GM23338 (cell line): ENCODE data around the gene ENPP1. TPM values are rescaled to one million over a fixed set of nuclear protein-coding genes. Genes with fewer than 3 reads are reported as not detected.
A peak's percentile ranks its signal among the peaks of the same experiment; 100 is the strongest.

Source experiments
- CREB1 ChIP-seq: fragments of 250-450 bp; sonication (Bioruptor Pico); IDR thresholded peaks from 2 replicates; pipeline ENCODE4 v1.5.0; 2020; ENCODE audit warnings: low read depth, mild to moderate bottlenecking, moderate library complexity
- NANOG ChIP-seq: IDR thresholded peaks from 2 replicates; pipeline ENCODE4 v1.6.1; 2016; ENCODE audit warnings: antibody characterized with exemption, borderline replicate concordance
- STAT1 ChIP-seq: IDR thresholded peaks from one replicate; pipeline ENCODE4 v1.6.1; 2016; ENCODE audit warnings: antibody characterized with exemption; ENCODE audit not compliant: unreplicated experiment
- ZNF114 ChIP-seq: fragments of 250-450 bp; sonication (Bioruptor Pico); IDR thresholded peaks from 2 replicates; pipeline ENCODE4 v1.5.0; 2020; ENCODE audit warnings: mild to moderate bottlenecking, moderate library complexity
- ZNF331 ChIP-seq: fragments of 250-450 bp; sonication (Bioruptor Pico); IDR thresholded peaks from 2 replicates; pipeline ENCODE4 v1.5.0; 2020; ENCODE audit warnings: low read depth, mild to moderate bottlenecking, moderate library complexity
- polyA plus RNA-seq: library from polyadenylated mRNA; unstranded; fragments of >200 nt; fragmentation: Nextera tagmentation; extraction: Ambion mirVana; gene quantifications from 2 replicates; pipeline ENCODE4 v1.2.1, GENCODE V29; 2016
- total RNA-seq: library from RNA; depleted of rRNA; stranded (reverse); fragments of >200 nt; shearing (Covaris generic); gene quantifications from 2 replicates; pipeline ENCODE4 v1.2.3, GENCODE V29; 2014
- TF ChIP-seq, protein P1 (sequence below): fragments of 250-450 bp; sonication (Bioruptor Pico); IDR thresholded peaks from 2 replicates; pipeline ENCODE4 v1.5.0; 2020; ENCODE audit warnings: mild to moderate bottlenecking, moderate library complexity
- TF ChIP-seq, protein P2 (sequence below), 2 experiments: fragments of 200-600 bp in 1 of 2; sonication (generic) in 1 of 2; conservative IDR thresholded peaks; 2 replicates each; pipeline versions ENCODE4 v1.5.1 to v1.6.1; 2016 to 2017; ENCODE audit warnings: antibody characterized with exemption in 2 of 2, low read depth in 2 of 2, mild to moderate bottlenecking in 2 of 2, moderate library complexity in 1 of 2
- TF ChIP-seq, protein P3 (sequence below): IDR thresholded peaks from 2 replicates; pipeline ENCODE4 v1.6.1; 2016; ENCODE audit warnings: antibody characterized with exemption

The ENPP1 gene
- total and polyA plus RNA-seq, 2 experiments from 2014 or later: 17.3 to 46.9 TPM

DNA sequence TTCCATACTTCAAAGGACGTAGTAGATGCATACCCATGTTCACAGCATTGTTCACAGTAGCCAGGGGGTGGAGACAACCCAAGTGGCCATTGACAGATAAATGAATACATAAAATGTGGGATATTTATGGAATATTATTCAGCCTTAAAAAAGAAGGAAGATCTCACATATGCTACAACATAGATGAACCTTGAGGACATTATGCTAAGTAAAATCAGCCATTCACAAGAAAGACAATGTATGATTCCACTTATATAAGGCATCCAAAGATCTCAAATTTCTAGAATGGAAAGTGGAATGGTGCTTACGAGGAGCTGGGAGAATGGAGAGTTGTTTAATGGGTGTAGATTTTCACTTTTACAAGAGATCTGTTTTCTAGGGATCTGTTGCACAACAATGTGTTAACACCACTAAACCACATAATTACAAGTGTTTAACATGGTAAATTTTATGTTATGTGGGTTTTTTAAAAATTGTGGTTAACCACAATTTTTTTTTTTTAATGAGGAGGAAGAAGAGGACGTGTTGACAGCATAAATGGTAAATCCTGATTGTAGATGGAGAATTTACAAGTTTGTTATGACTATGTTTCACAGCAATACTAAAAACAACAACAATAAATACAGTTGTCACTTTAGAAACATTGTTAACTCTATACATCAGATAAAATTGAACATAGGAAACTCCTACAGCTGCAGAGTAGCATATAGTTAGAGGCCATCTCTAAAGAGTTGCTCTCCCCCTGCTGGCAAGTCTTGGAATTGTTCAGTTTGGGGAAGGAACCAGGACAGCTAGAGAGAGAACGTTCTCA is 101.8 kb downstream of the ENPP1 start (continued):
- TF ChIP-seq, protein P1, sequence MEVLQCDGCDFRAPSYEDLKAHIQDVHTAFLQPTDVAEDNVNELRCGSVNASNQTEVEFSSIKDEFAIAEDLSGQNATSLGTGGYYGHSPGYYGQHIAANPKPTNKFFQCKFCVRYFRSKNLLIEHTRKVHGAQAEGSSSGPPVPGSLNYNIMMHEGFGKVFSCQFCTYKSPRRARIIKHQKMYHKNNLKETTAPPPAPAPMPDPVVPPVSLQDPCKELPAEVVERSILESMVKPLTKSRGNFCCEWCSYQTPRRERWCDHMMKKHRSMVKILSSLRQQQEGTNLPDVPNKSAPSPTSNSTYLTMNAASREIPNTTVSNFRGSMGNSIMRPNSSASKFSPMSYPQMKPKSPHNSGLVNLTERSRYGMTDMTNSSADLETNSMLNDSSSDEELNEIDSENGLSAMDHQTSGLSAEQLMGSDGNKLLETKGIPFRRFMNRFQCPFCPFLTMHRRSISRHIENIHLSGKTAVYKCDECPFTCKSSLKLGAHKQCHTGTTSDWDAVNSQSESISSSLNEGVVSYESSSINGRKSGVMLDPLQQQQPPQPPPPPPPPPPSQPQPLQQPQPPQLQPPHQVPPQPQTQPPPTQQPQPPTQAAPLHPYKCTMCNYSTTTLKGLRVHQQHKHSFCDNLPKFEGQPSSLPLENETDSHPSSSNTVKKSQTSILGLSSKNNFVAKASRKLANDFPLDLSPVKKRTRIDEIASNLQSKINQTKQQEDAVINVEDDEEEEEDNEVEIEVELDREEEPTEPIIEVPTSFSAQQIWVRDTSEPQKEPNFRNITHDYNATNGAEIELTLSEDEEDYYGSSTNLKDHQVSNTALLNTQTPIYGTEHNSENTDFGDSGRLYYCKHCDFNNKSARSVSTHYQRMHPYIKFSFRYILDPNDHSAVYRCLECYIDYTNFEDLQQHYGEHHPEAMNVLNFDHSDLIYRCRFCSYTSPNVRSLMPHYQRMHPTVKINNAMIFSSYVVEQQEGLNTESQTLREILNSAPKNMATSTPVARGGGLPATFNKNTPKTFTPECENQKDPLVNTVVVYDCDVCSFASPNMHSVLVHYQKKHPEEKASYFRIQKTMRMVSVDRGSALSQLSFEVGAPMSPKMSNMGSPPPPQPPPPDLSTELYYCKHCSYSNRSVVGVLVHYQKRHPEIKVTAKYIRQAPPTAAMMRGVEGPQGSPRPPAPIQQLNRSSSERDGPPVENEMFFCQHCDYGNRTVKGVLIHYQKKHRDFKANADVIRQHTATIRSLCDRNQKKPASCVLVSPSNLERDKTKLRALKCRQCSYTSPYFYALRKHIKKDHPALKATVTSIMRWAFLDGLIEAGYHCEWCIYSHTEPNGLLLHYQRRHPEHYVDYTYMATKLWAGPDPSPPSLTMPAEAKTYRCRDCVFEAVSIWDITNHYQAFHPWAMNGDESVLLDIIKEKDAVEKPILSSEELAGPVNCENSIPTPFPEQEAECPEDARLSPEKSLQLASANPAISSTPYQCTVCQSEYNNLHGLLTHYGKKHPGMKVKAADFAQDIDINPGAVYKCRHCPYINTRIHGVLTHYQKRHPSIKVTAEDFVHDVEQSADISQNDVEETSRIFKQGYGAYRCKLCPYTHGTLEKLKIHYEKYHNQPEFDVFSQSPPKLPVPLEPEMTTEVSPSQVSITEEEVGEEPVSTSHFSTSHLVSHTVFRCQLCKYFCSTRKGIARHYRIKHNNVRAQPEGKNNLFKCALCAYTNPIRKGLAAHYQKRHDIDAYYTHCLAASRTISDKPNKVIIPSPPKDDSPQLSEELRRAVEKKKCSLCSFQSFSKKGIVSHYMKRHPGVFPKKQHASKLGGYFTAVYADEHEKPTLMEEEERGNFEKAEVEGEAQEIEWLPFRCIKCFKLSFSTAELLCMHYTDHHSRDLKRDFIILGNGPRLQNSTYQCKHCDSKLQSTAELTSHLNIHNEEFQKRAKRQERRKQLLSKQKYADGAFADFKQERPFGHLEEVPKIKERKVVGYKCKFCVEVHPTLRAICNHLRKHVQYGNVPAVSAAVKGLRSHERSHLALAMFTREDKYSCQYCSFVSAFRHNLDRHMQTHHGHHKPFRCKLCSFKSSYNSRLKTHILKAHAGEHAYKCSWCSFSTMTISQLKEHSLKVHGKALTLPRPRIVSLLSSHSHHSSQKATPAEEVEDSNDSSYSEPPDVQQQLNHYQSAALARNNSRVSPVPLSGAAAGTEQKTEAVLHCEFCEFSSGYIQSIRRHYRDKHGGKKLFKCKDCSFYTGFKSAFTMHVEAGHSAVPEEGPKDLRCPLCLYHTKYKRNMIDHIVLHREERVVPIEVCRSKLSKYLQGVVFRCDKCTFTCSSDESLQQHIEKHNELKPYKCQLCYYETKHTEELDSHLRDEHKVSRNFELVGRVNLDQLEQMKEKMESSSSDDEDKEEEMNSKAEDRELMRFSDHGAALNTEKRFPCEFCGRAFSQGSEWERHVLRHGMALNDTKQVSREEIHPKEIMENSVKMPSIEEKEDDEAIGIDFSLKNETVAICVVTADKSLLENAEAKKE (CRISPR knock-in tag): no peak
- no peak for TF ChIP-seq NANOG
- TF ChIP-seq ZNF331 (CRISPR knock-in tag): no peak
- TF ChIP-seq, protein P2, sequence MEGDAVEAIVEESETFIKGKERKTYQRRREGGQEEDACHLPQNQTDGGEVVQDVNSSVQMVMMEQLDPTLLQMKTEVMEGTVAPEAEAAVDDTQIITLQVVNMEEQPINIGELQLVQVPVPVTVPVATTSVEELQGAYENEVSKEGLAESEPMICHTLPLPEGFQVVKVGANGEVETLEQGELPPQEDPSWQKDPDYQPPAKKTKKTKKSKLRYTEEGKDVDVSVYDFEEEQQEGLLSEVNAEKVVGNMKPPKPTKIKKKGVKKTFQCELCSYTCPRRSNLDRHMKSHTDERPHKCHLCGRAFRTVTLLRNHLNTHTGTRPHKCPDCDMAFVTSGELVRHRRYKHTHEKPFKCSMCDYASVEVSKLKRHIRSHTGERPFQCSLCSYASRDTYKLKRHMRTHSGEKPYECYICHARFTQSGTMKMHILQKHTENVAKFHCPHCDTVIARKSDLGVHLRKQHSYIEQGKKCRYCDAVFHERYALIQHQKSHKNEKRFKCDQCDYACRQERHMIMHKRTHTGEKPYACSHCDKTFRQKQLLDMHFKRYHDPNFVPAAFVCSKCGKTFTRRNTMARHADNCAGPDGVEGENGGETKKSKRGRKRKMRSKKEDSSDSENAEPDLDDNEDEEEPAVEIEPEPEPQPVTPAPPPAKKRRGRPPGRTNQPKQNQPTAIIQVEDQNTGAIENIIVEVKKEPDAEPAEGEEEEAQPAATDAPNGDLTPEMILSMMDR (conservative IDR thresholded peaks at IDR 0.05; ENCODE audit: low read depth in 2 of 2): peak; percentile 81 to 92
- TF ChIP-seq ZNF114 (CRISPR knock-in tag): no peak
- no peak for TF ChIP-seq CREB1 (CRISPR knock-in tag)
- no peak for TF ChIP-seq STAT1
- TF ChIP-seq, protein P3, sequence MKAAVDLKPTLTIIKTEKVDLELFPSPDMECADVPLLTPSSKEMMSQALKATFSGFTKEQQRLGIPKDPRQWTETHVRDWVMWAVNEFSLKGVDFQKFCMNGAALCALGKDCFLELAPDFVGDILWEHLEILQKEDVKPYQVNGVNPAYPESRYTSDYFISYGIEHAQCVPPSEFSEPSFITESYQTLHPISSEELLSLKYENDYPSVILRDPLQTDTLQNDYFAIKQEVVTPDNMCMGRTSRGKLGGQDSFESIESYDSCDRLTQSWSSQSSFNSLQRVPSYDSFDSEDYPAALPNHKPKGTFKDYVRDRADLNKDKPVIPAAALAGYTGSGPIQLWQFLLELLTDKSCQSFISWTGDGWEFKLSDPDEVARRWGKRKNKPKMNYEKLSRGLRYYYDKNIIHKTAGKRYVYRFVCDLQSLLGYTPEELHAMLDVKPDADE: no peak
